H1 (cell line): ENCODE measurements around the gene IFT20.

Source experiments
- ATF2 ChIP-seq: IDR thresholded peaks from 2 replicates; pipeline ENCODE4 v1.6.1; 2012; ENCODE audit warnings: low read length, inconsistent platforms
- CBX5 ChIP-seq: fragments of 300-800, 300-1000 bp; sonication (generic); IDR thresholded peaks from 2 replicates; pipeline ENCODE4 v1.7.1; 2016; ENCODE audit warnings: antibody characterized with exemption, low read length, low read depth
- CHD1 ChIP-seq: IDR thresholded peaks from 2 replicates; pipeline ENCODE4 v1.6.1; 2012; ENCODE audit warnings: low read depth, low read length, improper control_type of control experiment
- EGR1 ChIP-seq: IDR thresholded peaks from 2 replicates; pipeline ENCODE4 v1.6.1; 2011; ENCODE audit warnings: low read depth, low read length, borderline replicate concordance
- MAFK ChIP-seq: IDR thresholded peaks from 2 replicates; pipeline ENCODE4 v1.6.1; 2012; ENCODE audit warnings: low read depth, mild to moderate bottlenecking, improper control_type of control experiment, low read length
- SP1 ChIP-seq: IDR thresholded peaks from 2 replicates; pipeline ENCODE4 v1.6.1; 2011; ENCODE audit warnings: low read depth, low read length
- TF ChIP-seq, protein P1 (sequence below), 3 experiments: IDR thresholded peaks; 1 replicate in 2 of 3; 2 replicates in 1 of 3; pipeline versions ENCODE4 v1.5.1 to v1.6.1; 2011; ENCODE audit warnings: low read length in 3 of 3, mild to moderate bottlenecking in 3 of 3, inconsistent platforms in 2 of 3, low read depth in 1 of 3, moderate library complexity in 1 of 3; ENCODE audit not compliant: insufficient read depth in 1 of 3; ENCODE audit errors: control extremely low read depth in 1 of 3

GRCh38 chr17:28315846-28316705 lies 19.2 kb downstream of the IFT20 start:
- TF ChIP-seq MAFK (no peak), ATF2 (no peak), SP1 (no peak), CBX5 (no peak), CHD1 (no peak), EGR1 (no peak)
- TF ChIP-seq, protein P1, sequence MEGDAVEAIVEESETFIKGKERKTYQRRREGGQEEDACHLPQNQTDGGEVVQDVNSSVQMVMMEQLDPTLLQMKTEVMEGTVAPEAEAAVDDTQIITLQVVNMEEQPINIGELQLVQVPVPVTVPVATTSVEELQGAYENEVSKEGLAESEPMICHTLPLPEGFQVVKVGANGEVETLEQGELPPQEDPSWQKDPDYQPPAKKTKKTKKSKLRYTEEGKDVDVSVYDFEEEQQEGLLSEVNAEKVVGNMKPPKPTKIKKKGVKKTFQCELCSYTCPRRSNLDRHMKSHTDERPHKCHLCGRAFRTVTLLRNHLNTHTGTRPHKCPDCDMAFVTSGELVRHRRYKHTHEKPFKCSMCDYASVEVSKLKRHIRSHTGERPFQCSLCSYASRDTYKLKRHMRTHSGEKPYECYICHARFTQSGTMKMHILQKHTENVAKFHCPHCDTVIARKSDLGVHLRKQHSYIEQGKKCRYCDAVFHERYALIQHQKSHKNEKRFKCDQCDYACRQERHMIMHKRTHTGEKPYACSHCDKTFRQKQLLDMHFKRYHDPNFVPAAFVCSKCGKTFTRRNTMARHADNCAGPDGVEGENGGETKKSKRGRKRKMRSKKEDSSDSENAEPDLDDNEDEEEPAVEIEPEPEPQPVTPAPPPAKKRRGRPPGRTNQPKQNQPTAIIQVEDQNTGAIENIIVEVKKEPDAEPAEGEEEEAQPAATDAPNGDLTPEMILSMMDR (IDR thresholded peaks at IDR 0.05; ENCODE audit: control extremely low read depth in 1 of 3, insufficient read depth in 1 of 3, low read depth in 1 of 3, low read length in 3 of 3), result no peak
